GM19463 (cell line): Measurements from ENCODE around the gene UBE2E2.
"Not testable (repeated sequence)": the region's sequence is repeated elsewhere in the genome, so short reads cannot be mapped to it uniquely, and the experiment has no call there.

Experiments
- ATAC-seq: cut with Tn5 transposase; IDR thresholded peaks from one replicate; pipeline ENCODE4 v1.9.1; 2021; ENCODE audit warnings: mild to moderate bottlenecking, moderate library complexity; ENCODE audit not compliant: unreplicated experiment

The UBE2E2 gene

DNA sequence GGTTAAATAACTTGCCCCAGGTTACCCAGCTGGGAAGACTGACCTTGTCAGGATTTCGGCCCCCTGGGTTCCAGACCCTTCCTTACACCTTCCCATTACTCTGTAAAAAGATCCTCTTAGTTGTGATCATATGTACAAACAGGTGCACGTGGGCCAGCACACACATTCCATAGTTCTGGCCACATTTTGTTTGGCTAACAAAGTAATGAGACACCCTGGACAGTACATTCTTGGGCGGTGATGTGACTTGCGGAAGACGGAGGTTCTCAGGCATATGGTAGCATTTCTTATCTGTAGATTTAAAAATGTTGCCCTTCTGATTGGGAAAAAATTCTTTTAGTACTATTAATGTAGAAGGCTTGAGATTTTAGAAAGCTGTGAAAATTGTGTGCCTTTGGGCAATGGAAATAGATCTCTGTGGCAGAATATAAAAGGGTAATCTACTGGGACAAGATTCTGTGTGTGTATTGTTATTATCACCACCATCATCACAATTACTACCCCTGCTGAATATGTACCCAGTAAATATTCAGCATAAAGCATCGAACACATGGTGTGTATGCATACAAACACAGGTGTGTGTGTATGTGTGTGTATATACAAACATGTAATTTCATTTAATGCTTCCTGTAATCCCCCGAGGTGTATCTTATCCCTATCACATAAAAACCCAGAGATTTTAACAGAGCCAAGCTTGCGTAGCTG lies 397.2 kb downstream of the UBE2E2 start:
- no peak for ATAC-seq

DNA sequence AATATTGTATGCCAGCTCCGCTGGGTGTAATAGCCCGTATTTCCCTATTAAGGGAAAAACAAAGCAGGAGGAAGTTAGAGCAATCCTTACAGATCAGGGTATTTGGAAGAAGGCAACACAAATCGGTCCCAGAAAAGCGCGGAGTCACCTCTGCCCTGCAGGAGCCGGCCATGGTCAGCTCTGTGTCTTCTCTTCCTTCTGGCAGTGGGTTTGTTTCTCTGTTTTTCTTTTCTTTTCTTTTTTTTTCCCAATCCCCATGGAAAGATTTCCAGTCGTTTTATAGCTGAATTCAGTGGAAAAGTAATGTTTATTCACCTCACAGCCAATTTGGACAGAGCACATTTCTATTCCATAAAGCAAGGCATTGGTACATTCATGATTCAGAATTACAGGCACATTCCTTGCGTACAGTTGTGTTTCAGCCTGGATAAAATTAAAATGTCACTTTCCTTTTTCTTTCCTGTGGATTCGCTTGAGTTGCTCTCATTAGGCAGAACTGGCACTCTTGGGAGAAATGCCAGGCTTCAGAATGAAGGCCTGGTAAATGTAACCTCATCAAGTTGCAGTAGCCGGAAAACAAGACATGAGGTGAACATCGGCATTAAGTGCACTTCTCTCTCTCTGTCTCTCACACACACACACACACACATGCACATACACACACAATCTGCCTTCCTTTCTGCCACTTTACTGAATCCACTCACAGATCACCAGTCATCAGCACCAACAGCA lies 398.1 kb downstream of the UBE2E2 start:
- ATAC-seq: no peak

DNA sequence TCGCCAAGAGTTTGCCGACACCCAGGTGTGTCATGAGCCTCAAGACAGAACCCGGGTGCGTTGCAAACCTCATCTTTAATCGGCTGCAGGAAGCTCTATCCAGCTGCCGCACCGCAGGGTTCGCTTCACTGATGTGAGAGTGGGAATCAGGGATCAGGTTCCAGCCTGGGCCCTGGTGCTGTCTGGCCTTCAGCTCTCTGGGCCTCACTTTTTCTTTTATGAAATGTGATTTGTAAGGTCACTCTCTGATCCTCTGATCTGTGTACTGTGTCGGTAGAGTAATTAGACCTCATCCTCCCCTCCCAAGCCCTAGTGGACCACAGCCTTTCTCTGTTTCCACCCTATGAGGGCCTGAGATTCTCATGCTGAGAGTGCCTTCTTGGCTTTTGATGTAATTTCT lies 399.8 kb downstream of the UBE2E2 start:
- no peak for ATAC-seq

DNA sequence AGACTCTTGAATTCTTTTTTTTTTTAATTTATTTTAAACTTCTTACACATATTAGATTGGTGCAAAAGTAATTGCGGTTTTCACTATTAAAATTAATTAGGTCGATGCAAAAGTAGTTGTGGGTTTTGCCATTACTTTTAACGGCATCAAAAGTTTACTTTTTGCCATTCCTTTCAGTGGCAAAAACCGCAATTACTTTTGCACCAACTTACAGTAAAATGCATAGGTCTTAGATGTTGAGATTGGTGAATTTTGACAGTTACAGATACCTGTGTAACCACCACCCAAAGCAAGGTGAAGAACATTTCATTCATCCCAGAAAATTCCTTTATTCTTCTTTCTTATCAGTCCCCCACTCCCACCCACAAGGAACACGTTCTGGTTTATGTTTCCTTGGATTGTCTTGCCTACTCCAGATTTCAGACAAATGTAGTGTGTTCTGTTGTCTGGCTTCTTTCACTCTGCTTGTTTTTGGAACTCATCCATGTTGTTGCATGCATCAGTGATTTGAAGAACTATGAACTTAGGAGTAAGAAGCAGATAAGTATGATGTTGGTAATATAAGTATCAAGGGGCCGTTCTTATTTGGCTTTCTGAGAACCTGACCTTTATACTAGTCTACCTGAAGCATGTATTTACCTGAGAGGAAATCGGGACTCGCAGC lies 404.2 kb downstream of the UBE2E2 start:
- ATAC-seq: no peak

DNA sequence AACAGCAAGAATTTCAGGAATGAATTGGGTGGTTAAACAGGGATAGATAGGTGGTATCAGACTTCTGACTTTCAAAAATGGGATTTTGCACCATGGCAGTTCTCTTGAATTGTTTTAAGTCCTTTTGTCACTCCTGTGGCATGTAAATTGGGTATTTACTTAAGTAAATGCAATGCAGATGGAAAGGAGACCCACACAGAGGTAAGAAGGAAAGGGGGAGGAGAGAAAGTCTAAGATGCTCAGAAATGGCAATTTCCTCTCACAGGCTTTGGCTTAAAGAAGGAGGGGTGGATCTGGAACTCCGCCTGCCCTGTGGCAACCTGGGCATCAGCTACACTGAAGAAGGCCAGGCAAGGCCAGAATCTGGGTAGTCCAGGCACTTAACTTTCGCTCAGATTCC lies 405.5 kb downstream of the UBE2E2 start:
- ATAC-seq: no peak

DNA sequence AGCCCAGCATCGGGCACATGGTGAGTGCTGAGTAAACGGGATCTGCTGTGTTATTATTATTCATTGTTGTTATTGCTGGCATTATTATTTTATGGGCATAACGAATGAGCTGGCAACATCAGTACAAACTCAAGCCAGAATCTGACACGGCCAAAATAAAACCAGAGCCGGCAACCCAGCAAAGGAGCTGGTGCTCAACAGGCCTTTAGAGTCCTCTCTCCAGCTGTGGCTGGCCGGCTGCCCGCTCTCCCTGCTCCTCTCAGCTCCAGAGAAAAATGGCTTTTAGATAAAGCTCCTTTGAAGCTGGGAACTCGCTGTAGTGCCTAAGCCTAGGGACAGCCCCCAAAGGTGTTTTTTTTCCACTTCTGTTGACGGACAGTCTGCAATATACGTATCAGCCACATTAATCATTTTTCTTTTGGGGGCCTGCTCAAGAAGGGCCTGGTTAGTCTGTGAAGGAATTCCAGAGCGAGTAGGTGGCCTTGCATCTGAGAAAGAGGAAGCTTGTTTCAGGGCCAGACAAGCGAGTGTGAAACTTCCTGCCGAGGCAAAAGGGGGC lies 408.7 kb downstream of the UBE2E2 start:
- ATAC-seq: no peak

DNA sequence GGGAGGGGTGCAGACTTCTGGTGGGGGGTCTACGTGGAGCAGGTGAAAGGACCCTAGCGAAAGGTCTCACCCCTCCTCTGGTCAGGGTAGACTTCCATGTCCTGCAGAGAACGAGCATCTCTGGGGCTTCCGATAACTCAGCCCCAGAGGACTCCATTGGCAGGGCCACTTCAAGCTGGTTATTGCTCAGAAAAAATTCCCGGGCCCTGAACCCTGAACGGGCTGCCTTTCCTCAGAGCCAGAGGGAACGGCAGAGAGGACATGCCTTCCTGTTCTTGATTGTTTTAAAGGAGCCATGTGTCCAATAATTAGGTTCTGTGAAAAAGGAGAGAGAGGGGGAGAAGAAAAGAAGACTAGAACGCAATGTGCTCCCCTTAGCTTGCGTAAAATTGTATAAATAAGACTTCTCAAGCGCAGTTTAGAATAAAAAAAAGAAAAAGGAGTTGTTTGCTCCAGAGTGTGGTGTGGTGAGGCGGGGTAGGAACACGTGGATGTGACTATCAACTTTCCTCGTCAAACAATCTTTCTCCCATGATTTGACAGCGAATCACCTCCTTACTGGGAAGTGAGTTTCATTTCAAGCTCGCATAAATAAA lies 409.3 kb downstream of the UBE2E2 start:
- ATAC-seq: no peak

DNA sequence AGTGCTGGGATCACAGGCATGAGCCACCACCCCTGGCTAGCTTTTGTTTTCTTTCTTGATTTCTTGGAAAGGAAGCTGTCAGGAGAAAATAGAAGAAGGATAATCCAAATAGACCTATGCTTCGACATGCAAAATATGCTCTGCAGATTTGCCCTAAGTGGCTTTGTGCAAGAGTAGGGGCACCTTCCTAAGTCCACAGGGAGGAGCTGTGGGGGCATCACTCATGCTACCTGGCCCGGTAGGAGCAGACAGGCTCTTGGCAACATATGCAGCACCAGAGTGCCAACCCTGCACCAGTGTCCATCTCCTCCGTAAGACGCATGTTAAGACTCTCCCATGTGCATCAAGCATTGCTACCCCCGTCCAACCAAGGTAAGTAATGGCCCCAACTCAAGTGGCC lies 411.9 kb downstream of the UBE2E2 start:
- ATAC-seq: no peak

DNA sequence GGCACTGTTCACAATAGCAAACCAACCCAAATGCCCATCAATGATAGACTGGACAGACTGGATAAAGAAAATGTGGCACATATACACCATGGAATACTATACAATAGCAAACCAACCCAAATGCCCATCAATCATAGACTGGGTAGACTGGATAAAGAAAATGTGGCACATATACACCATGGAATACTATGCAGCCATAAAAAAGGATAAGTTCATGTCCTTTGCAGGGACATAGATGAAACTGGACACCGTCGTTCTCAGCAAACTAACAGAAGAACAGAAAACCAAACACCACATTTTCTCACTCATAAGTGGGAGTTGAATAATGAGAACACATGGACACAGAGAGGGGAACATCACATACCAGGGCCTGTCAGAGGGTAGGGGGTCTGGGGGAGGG lies 415.3 kb downstream of the UBE2E2 start:
- ATAC-seq: not testable (repeated sequence)

DNA sequence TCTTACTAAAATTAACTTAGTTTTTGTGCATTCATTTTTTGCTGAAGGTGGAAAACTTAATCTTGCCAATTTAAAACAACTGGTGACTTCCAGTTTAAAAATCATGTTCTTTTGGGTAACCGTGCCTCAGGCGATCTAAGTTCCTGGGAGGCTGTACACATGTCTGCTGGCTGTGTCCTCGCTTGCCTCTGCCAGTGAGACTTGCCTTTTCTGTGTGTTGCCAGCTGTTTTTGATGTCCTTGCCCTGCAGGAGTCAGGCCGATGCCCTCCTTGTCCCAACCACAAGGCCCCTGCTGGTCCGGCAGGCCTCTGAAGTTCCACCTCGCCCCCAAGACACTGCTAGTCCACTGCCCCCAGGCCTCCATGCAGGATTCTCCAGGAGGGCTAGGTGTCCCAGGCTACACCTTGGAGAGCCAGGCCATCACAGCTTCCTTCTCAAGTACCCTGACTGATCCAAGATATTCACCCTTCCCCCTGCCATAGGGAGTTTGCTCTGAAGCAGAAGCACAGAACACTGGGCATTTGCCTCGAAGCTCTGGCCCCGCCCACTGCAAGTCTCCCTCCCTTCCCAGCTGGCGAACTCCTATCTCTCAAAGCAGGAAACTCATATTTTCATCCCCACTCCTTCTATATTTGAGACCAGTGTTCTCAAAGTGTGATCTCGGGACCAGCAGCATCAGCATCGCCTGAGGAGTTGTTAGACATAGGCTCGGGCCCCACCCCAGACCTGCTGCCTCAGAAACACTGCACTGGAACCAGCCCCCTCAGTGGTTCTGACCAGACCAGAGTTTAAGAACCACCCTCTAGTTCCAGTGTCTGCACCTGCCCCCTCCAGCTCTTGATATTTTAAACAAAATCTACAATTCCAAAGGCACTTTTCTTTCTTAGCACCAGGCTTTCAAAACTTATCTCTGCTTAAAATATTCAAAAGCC lies 416.8 kb downstream of the UBE2E2 start:
- ATAC-seq: no peak

DNA sequence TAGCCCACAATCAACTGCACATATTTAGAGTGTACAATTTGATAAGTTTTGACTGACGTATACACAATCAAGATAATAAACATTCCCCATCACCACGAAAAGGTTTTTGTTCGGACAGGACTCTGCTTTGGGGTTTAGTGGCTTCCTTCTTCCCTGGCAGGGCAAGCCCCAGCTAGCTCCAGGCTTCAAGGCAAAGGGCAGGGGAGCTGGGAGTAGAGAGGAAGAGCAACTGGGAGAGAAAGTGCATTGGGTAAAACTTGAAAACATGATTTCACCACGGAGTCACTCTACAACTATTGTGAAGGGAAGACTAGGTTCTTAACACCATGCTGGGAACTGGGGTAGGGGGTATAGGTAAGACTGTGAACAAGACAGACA lies 417.5 kb downstream of the UBE2E2 start:
- no peak for ATAC-seq

DNA sequence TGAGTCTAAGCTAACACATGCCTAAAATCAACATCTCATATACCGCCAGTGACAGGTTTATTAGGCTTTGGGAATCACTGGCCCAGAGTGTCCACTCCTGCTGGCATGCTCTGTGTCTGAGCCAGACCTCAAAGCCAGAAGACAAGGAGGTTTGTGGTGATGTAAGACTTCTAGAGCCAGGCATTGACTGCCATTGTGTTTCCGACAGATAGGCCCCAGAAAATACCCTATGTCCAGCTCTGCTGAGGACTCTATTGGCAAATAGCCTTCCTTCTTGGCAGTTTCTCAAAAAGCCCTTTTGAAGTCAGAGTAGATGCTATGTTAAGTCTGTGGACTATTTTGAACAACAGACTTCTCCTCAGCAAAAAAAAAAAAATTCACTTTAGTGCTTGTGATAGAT lies 420.7 kb downstream of the UBE2E2 start:
- ATAC-seq: no peak

DNA sequence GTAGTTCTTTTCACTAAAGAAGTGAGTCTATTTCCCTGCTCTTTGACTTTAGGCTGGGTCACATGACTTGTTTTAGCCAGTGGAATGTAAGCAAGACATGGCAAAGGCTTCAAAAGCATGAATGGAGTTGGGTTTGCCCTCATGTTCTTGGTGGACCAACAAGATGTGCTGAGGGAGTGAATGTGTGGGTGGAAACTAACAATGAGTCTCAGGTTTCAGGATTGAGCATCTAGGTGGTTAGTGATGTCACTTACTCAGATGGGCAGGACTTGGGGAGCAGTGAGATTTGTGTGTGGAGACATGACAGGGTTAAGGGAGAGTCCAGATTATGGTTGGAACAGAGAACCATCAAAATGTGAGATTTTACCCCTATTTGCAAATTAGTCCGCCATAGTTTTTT lies 421.2 kb downstream of the UBE2E2 start:
- ATAC-seq: no peak

DNA sequence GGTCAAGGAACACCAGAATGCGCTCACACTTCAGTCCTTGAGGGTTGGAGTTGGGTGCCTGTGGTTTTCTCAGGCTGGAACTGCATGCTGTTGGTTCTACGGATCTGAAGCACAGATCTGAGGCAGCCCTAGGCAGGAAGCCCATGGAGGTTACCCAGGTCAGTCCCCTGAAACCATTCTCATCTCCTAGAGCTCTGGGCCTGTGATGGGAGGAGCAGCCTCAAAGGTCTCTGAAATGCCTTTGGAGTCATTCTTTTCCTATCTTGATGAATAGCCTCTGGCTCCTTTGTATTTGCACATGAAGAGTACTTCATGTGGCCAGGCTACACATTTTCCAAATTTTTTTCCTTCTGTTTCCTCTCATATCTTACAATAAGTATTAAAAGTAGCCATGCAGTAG lies 423.3 kb downstream of the UBE2E2 start:
- no peak for ATAC-seq

DNA sequence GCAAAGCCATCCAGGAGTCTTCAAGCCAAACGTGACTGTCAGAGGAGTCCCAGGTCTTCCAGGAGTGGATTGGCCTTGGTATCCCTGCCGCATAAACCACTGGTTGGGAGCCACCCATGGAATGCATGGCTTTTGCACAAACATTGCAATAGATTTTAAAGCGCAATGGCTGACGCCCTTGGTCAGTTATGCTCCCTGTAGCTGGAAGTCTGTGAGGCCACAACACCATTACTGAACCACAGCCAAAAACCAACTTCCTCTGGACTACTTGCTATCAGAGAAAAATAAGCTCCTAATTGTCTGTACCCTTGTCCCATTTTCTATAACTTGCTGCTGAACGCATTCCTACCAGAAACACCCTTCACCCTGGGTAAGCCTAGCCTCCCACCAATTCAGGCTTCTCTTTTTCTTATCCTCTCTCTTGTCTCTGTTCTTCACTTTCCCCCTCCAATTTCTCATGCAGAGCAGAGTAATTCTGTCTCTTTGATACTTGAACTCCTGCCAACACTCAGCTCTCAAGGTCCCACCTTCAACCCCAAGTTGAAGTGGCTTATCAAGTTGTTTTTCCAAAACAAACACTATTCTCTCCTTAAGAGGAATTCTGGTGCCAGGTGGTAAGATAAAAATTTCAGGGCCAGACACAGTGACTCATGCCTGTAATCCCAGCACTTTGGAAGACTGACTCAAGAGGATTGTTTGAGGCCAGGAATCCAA lies 426.2 kb downstream of the UBE2E2 start:
- no peak for ATAC-seq

DNA sequence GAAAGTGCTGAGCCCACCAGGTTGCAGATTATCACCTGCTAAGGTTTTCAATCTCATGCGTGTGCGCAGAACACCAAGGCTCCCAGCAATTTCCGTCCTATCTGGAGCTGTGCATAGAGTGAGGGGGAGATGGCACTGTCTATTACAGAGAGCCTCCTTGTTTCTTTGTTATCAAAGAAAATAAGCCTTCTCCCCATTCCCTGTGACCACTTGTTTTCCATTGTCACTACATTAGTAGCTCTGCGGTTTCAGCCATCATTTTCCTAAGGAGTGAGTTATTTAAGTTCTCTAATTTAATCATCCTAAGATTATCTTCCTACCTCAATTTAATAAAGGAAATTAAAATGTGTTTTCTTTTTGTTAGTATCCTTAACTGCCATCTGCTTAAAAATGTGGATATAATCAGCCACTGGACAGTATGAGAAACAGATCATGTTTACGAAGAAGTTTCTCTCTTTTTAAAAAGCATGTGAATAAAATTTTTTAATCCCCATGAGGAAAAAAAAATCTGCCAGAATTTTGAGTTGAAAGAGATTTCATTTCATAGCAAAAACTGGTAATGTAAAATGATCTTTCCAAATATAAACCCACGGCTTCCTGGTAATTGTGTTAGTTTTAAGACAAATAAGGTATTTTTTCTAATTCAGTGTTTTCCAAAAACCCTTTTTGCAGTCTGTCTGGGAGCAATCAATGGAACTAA lies 430.3 kb downstream of the UBE2E2 start:
- ATAC-seq: no peak

DNA sequence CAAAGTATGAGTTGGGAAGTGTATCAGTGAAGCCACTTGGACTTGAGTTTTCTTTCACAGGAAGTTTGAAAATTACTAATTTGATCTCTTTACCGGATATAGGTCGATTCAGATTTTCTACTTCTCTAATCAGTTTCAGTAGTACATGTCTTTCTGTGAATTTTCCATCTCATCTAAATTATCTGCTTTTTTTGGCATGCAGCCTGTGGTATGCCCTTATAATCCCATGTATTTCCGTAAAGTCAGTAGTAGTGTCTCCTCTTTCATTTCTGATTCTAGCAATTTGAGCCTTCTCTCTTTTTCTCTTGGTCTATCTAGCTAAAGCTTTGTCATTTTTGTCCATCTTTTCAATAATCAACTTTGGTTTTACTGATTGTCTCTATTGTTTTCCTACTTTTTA lies 434.2 kb downstream of the UBE2E2 start:
- no peak for ATAC-seq

DNA sequence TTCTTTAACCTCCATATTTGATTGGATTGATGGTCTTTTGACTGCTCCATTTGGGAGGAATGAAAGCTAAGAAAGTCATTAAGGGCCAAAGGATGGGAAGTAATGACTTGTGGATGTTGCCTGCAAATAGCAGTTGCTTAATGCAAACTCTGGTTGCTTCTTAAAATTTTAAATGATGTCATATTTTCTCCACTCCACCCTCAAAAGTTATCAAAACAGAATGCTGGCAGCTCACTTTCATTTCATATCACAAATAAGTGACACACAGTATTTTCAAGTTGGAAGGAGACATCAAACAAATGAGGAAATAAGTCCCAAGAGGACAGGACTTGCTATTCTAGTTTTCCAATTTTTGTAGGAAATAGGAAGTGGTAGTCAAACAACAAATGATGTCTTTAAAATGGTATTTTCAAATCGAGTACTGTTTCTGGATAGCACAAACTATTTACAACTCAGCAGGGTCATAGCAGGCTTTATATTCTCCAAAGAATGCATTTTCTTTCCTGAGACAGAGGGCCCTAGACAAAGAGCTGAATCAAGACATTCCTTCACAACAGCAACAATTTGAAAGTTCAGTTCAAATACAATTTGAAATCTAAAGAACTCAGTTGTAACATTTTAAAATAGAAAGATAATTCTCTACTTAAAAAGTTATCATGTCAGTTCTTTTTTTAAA lies 437.5 kb downstream of the UBE2E2 start:
- ATAC-seq: no peak
